HG03520 (cell line): Measurements from ENCODE around the gene USP1.

Source experiments
- ATAC-seq: cut with Tn5 transposase; IDR thresholded peaks from one replicate; pipeline ENCODE4 v1.9.1; 2021; ENCODE audit warnings: mild to moderate bottlenecking, moderate library complexity; ENCODE audit not compliant: unreplicated experiment

Gene USP1

GRCh38 chr1:62426794-62427193 is 10.1 kb upstream of the USP1 start:
- ATAC-seq, result no peak

GRCh38 chr1:62428351-62428750 is 8.5 kb upstream of the USP1 start:
- ATAC-seq, result no peak

- no peak for ATAC-seq
Measured at GRCh38 chr1:62429581-62429980, 7.3 kb upstream of the USP1 start.

GRCh38 chr1:62433861-62434617 is 2.8 kb upstream of the USP1 start:
- ATAC-seq, result no peak

- ATAC-seq, result no peak
Measured at GRCh38 chr1:62434618-62435001, 2.2 kb upstream of the USP1 start.

- ATAC-seq, result no peak
Measured at GRCh38 chr1:62435231-62436038, 1.4 kb upstream of the USP1 start.

- ATAC-seq, result no peak
Measured at GRCh38 chr1:62436039-62436465, 797 bp upstream of the USP1 start.

- no peak for ATAC-seq
Measured at GRCh38 chr1:62437273-62437940, 558 bp downstream of the USP1 start.

GRCh38 chr1:62438163-62438562 is 1.3 kb downstream of the USP1 start:
- no peak for ATAC-seq

GRCh38 chr1:62439652-62440371 is 3.0 kb downstream of the USP1 start:
- peak; percentile 16 for ATAC-seq

- no peak for ATAC-seq
Measured at GRCh38 chr1:62444701-62445100, 7.9 kb downstream of the USP1 start.

- no peak for ATAC-seq
Measured at GRCh38 chr1:62448221-62448933, 11.5 kb downstream of the USP1 start.

GRCh38 chr1:62450301-62450700 is 13.5 kb downstream of the USP1 start:
- no peak for ATAC-seq

GRCh38 chr1:62452951-62453350 is 16.1 kb downstream of the USP1 start:
- ATAC-seq, result no peak

- no peak for ATAC-seq
Measured at GRCh38 chr1:62457955-62458354, 21.1 kb downstream of the USP1 start.

GRCh38 chr1:62462370-62462769 is 25.5 kb downstream of the USP1 start:
- ATAC-seq, result no peak

- ATAC-seq, result no peak
Measured at GRCh38 chr1:62467092-62467491, 30.2 kb downstream of the USP1 start.

- ATAC-seq, result no peak
Measured at GRCh38 chr1:62476525-62477219, 39.8 kb downstream of the USP1 start.

- ATAC-seq, result no peak
Measured at GRCh38 chr1:62481681-62482080, 44.8 kb downstream of the USP1 start.
